BLaER1 treated with 17β-estradiol and CSF1 and Interleukin-3, amounts not matched to agents 10 nM and 100 nM (cell line): ENCODE measurements around the gene CBL.
"Not testable (repeated sequence)": the region's sequence is repeated elsewhere in the genome, so short reads cannot be mapped to it uniquely, and the experiment has no call there.

Source experiments
- H3K27ac ChIP-seq, 11 experiments: shearing (Covaris generic); formaldehyde crosslinking; 2 replicates each; pipeline ENCODE4 v1.8.1; 2022
- H3K27me3 ChIP-seq, 11 experiments: shearing (Covaris generic); formaldehyde crosslinking; 2 replicates each; pipeline ENCODE4 v1.8.1; 2022
- H3K36me3 ChIP-seq, 11 experiments: shearing (Covaris generic); formaldehyde crosslinking; 2 replicates each; pipeline ENCODE4 v1.8.1; 2022
- H3K4me1 ChIP-seq, 10 experiments: shearing (Covaris generic); formaldehyde crosslinking; 2 replicates each; pipeline ENCODE4 v1.8.1; 2022
- H3K4me2 ChIP-seq, 11 experiments: shearing (Covaris generic); formaldehyde crosslinking; 2 replicates each; pipeline ENCODE4 v1.8.1; 2022
- H3K4me3 ChIP-seq, 10 experiments: shearing (Covaris generic); formaldehyde crosslinking; 2 replicates each; pipeline ENCODE4 v1.8.1; 2022
- H3K9ac ChIP-seq, 11 experiments: shearing (Covaris generic); formaldehyde crosslinking; 2 replicates each; pipeline ENCODE4 v1.8.1; 2022
- H3K9me3 ChIP-seq, 11 experiments: shearing (Covaris generic); formaldehyde crosslinking; replicated peaks in 1 of 11; 2 replicates each; pipeline ENCODE4 v1.8.1; 2022
- H4K20me1 ChIP-seq, 11 experiments: shearing (Covaris generic); formaldehyde crosslinking; 2 replicates each; pipeline ENCODE4 v1.8.1; 2022
- Cebpa-rat ChIP-seq, 11 experiments: shearing (Covaris generic); IDR thresholded peaks; 2 replicates each; pipeline ENCODE4 v1.8.1; 2022

The CBL gene

GRCh38 chr11:119190531-119190930 is 15.6 kb upstream of the CBL start:
- no peak overlapping the region for H3K4me3 ChIP-seq
- TF ChIP-seq Cebpa-rat (IDR thresholded peaks at IDR 0.05), result no peak

GRCh38 chr11:119191265-119191664 is 14.9 kb upstream of the CBL start:
- not testable (repeated sequence) for H3K4me2 ChIP-seq, H4K20me1 ChIP-seq, H3K9ac ChIP-seq, H3K9me3 ChIP-seq, H3K4me3 ChIP-seq, H3K27ac ChIP-seq, H3K27me3 ChIP-seq, H3K36me3 ChIP-seq
- H3K4me1 ChIP-seq, result peaks cover 0 to 28% (median 8%) of the 10 kb centered on the region in 10 experiments; a peak in 15 of 20 replicates

More at GRCh38 chr11:119190531-119190930, 15.6 kb upstream of the CBL start:
- H3K36me3 ChIP-seq, result no peaks in the 10 kb centered on the region
- no peaks in the 10 kb centered on the region for H4K20me1 ChIP-seq
- H3K4me1 ChIP-seq, result peaks cover 0 to 26% (median 8%) of the 10 kb centered on the region in 10 experiments; a peak in 14 of 20 replicates
- no peak overlapping the region for H3K9ac ChIP-seq
- H3K4me2 ChIP-seq, result no peak overlapping the region
- no peak overlapping the region for H3K27ac ChIP-seq
- H3K27me3 ChIP-seq, result no peaks in the 10 kb centered on the region
- H3K9me3 ChIP-seq, result no peaks in the 10 kb centered on the region

- H3K27ac ChIP-seq, result peak overlapping the region in 2 of 11 experiments; percentile 8 to 37; a peak in 2 of 22 replicates
- no peaks in the 10 kb centered on the region for H4K20me1 ChIP-seq
- H3K36me3 ChIP-seq, result no peaks in the 10 kb centered on the region
- H3K4me3 ChIP-seq, result no peak overlapping the region
- H3K9ac ChIP-seq, result no peak overlapping the region
- no peaks in the 10 kb centered on the region for H3K9me3 ChIP-seq
- no peak for TF ChIP-seq Cebpa-rat (IDR thresholded peaks at IDR 0.05)
- peak overlapping the region in 3 of 11 experiments; percentile 8 to 47 (median 9); a peak in 2 of 22 replicates for H3K4me2 ChIP-seq
- H3K4me1 ChIP-seq, result peaks cover 4 to 34% (median 15%) of the 10 kb centered on the region in 10 experiments; a peak in 18 of 20 replicates
- H3K27me3 ChIP-seq, result no peaks in the 10 kb centered on the region
These were observed 14.0 kb upstream of the CBL start for GRCh38 chr11:119192111-119192510.

- H3K36me3 ChIP-seq, result no peaks in the 10 kb centered on the region
- H4K20me1 ChIP-seq, result no peaks in the 10 kb centered on the region
- H3K9me3 ChIP-seq, result no peaks in the 10 kb centered on the region
- peak overlapping the region in 1 of 11 experiments; percentile 21; a peak in 1 of 22 replicates for H3K27ac ChIP-seq
- H3K4me3 ChIP-seq, result no peak overlapping the region
- H3K4me1 ChIP-seq, result peaks cover 4 to 37% (median 17%) of the 10 kb centered on the region in 10 experiments; a peak in 18 of 20 replicates
- no peak overlapping the region for H3K9ac ChIP-seq
- no peaks in the 10 kb centered on the region for H3K27me3 ChIP-seq
- peak overlapping the region in 9 of 11 experiments; percentile 1 to 37 (median 23); a peak in 8 of 22 replicates for H3K4me2 ChIP-seq
- no peak for TF ChIP-seq Cebpa-rat (IDR thresholded peaks at IDR 0.05)
These were observed 13.1 kb upstream of the CBL start for GRCh38 chr11:119193001-119193400.

GRCh38 chr11:119193626-119194025 is 12.5 kb upstream of the CBL start:
- Histone ChIP-seq H3K27me3 (no peaks in the 10 kb centered on the region), H3K27ac (no peak overlapping the region), H4K20me1 (no peaks in the 10 kb centered on the region), H3K4me3 (no peak overlapping the region), H3K9ac (no peak overlapping the region), H3K9me3 (no peaks in the 10 kb centered on the region), H3K4me1 (peaks cover 4 to 37% (median 17%) of the 10 kb centered on the region in 10 experiments; a peak in 18 of 20 replicates), H3K4me2 (peak overlapping the region in 4 of 11 experiments; percentile 13 to 37 (median 24); a peak in 2 of 22 replicates), H3K36me3 (no peaks in the 10 kb centered on the region)
- no peak for TF ChIP-seq Cebpa-rat (IDR thresholded peaks at IDR 0.05)

GRCh38 chr11:119194811-119195440 is 11.2 kb upstream of the CBL start:
- Histone ChIP-seq H3K4me2 (peak overlapping the region in 3 of 11 experiments; percentile 15 to 46 (median 31); a peak in 4 of 22 replicates), H3K9me3 (no peaks in the 10 kb centered on the region), H3K4me3 (no peak overlapping the region), H3K4me1 (peaks cover 4 to 37% (median 17%) of the 10 kb centered on the region in 10 experiments; a peak in 18 of 20 replicates), H4K20me1 (no peaks in the 10 kb centered on the region), H3K27ac (no peak overlapping the region), H3K27me3 (no peaks in the 10 kb centered on the region), H3K36me3 (no peaks in the 10 kb centered on the region), H3K9ac (peak overlapping the region in 1 of 11 experiments; percentile 1; a peak in 2 of 22 replicates)
- no peak for TF ChIP-seq Cebpa-rat (IDR thresholded peaks at IDR 0.05)

GRCh38 chr11:119195680-119196079 is 10.5 kb upstream of the CBL start:
- peaks cover 4 to 37% (median 17%) of the 10 kb centered on the region in 10 experiments; a peak in 18 of 20 replicates for H3K4me1 ChIP-seq
- H3K9me3 ChIP-seq, result no peaks in the 10 kb centered on the region
- TF ChIP-seq Cebpa-rat (IDR thresholded peaks at IDR 0.05), result no peak
- no peak overlapping the region; a peak in 1 of 22 replicates for H3K9ac ChIP-seq
- H3K36me3 ChIP-seq, result no peaks in the 10 kb centered on the region
- no peak overlapping the region for H3K4me3 ChIP-seq
- H4K20me1 ChIP-seq, result no peaks in the 10 kb centered on the region
- peak overlapping the region in 1 of 11 experiments; percentile 31; a peak in 1 of 22 replicates for H3K4me2 ChIP-seq
- H3K27me3 ChIP-seq, result no peaks in the 10 kb centered on the region
- H3K27ac ChIP-seq, result no peak overlapping the region

GRCh38 chr11:119196833-119197483 is 9.2 kb upstream of the CBL start:
- no peak overlapping the region for H3K4me3 ChIP-seq
- H3K36me3 ChIP-seq, result no peaks in the 10 kb centered on the region
- no peaks in the 10 kb centered on the region for H3K27me3 ChIP-seq
- peak overlapping the region in 4 of 11 experiments; percentile 9 to 26 (median 14); a peak in 4 of 22 replicates for H3K4me2 ChIP-seq
- no peaks in the 10 kb centered on the region for H4K20me1 ChIP-seq
- H3K27ac ChIP-seq, result peak overlapping the region in 5 of 11 experiments; percentile 1 to 48 (median 12); a peak in 3 of 22 replicates
- peaks cover 4 to 34% (median 17%) of the 10 kb centered on the region in 10 experiments; a peak in 18 of 20 replicates for H3K4me1 ChIP-seq
- TF ChIP-seq Cebpa-rat (IDR thresholded peaks at IDR 0.05), result peak in 2 of 11 experiments; percentile 52 to 67; a peak in 2 of 22 replicates
- no peak overlapping the region for H3K9ac ChIP-seq
- H3K9me3 ChIP-seq, result no peaks in the 10 kb centered on the region

- Histone ChIP-seq H3K4me1 (peaks cover 4 to 24% (median 12%) of the 10 kb centered on the region in 10 experiments; a peak in 16 of 20 replicates), H3K27ac (no peak overlapping the region), H3K9me3 (no peaks in the 10 kb centered on the region), H3K4me3 (no peak overlapping the region), H3K9ac (0 out of 22 replicates have a peak overlapping the region, but pooled peaks of 2 of the 11 experiments have one; percentile 1 to 3), H3K4me2 (no peak overlapping the region), H4K20me1 (no peaks in the 10 kb centered on the region), H3K27me3 (no peaks in the 10 kb centered on the region), H3K36me3 (no peaks in the 10 kb centered on the region)
- TF ChIP-seq Cebpa-rat (IDR thresholded peaks at IDR 0.05), result no peak
These were observed 7.2 kb upstream of the CBL start for GRCh38 chr11:119198925-119199324.

GRCh38 chr11:119201236-119201635 is 4.9 kb upstream of the CBL start:
- H3K9me3 ChIP-seq, H3K27ac ChIP-seq, H3K4me2 ChIP-seq, H3K27me3 ChIP-seq, H3K9ac ChIP-seq, H3K36me3 ChIP-seq, H4K20me1 ChIP-seq, H3K4me3 ChIP-seq: not testable (repeated sequence)
- H3K4me1 ChIP-seq, result peaks cover 18 to 29% (median 21%) of the 10 kb centered on the region in 10 experiments
